Astrocyte of the cerebellum (primary cell): ENCODE results near the gene COL6A1.

ENCODE experiments used
- DNase-seq: peaks from one replicate; pipeline ENCODE4 v3.0.0-alpha.2; 2011; ENCODE audit warnings: low read depth
- H3K4me3 ChIP-seq: 2 replicates; pipeline ENCODE4 v1.5.1; 2011; ENCODE audit warnings: mild to moderate bottlenecking, low read depth, low read length, moderate library complexity
- CTCF ChIP-seq: IDR thresholded peaks from 2 replicates; pipeline ENCODE4 v1.5.1; 2012; ENCODE audit warnings: low read length, low read depth, moderate library complexity, mild to moderate bottlenecking; ENCODE audit errors: missing control alignments
- in situ Hi-C: cut with HindIII; loops from 2 replicates; pipeline ENCODE4 v1.10.0; 2017; ENCODE audit warnings: low sequenced_read_pairs

Gene COL6A1

GRCh38 chr21:45981151-45982091 lies at the start of gene COL6A1:
Gene COL6A1, plus strand, starts transcription at chr21:45981770. Its CDS starts 81 bp downstream, at chr21:45981851.
- H3K4me3 ChIP-seq, result peak within 1 kb of the TSS; percentile 96
- TF ChIP-seq CTCF, result no peak
- in situ Hi-C loops, result no loop called here
- peak; percentile 75 for DNase-seq

- no peak for DNase-seq
- TF ChIP-seq CTCF, result no peak
- in situ Hi-C loops, result no loop called here
- no peak overlapping the region for H3K4me3 ChIP-seq
Observed at GRCh38 chr21:45932922-45933502, 48.6 kb upstream of the COL6A1 start.

GRCh38 chr21:45934085-45934484 lies 47.5 kb upstream of the COL6A1 start:
- DNase-seq, result no peak
- no peak for TF ChIP-seq CTCF
- in situ Hi-C loops, result no loop called here
- no peak overlapping the region for H3K4me3 ChIP-seq

GRCh38 chr21:45934554-45934953 lies 47.0 kb upstream of the COL6A1 start:
- in situ Hi-C loops, result no loop called here
- H3K4me3 ChIP-seq, result no peak overlapping the region
- no peak for DNase-seq
- no peak for TF ChIP-seq CTCF

- in situ Hi-C loops, result no loop called here
Observed at GRCh38 chr21:45935628-45936027, 45.9 kb upstream of the COL6A1 start.

More at GRCh38 chr21:45935628-45936027, 45.9 kb upstream of the COL6A1 start:
- peak; percentile 42 for DNase-seq
- H3K4me3 ChIP-seq, result no peak overlapping the region
- no peak for TF ChIP-seq CTCF
